Activated CD4-positive, alpha-beta memory T cell treated with anti-CD3 and anti-CD28 coated beads for 36 hours (primary cell): ENCODE measurements around the gene FCAMR. TPM values are rescaled to one million over a fixed set of nuclear protein-coding genes. Genes with fewer than 3 reads are reported as not detected.

ENCODE experiments used
- CTCF ChIA-PET: fragments of 350-600 bp; sonication (Branson Sonifier 250); formaldehyde crosslinking; loops from one replicate; lab custom pipeline; 2021; ENCODE audit warnings: antibody characterized with exemption, inconsistent platforms; lab: Charles Lee
- POLR2A ChIA-PET: fragments of 350-600 bp; sonication (Branson Sonifier 250); formaldehyde crosslinking; loops from one replicate; lab custom pipeline; 2021; ENCODE audit warnings: antibody characterized with exemption; lab: Charles Lee
- DNase-seq: peaks from one replicate; pipeline ENCODE4 v3.0.0-alpha.2; 2020
- H3K27ac Mint-ChIP-seq: one replicate; pipeline ENCODE4 v1.8.0; 2021; ENCODE audit warnings: mixed read lengths
- H3K27me3 Mint-ChIP-seq: one replicate; pipeline ENCODE4 v1.8.0; 2021; ENCODE audit warnings: mixed read lengths
- H3K36me3 Mint-ChIP-seq: one replicate; pipeline ENCODE4 v1.8.0; 2021; ENCODE audit warnings: mixed read lengths
- H3K4me1 Mint-ChIP-seq: one replicate; pipeline ENCODE4 v1.8.0; 2021; ENCODE audit warnings: low read depth, mixed read lengths
- H3K4me3 Mint-ChIP-seq: one replicate; pipeline ENCODE4 v1.8.0; 2021; ENCODE audit warnings: mild to moderate bottlenecking, mixed read lengths
- H3K9me3 Mint-ChIP-seq: one replicate; pipeline ENCODE4 v1.8.0; 2021; ENCODE audit warnings: mixed read lengths
- intact Hi-C: fragments of 100-400 bp; cut with micrococcal nuclease; formaldehyde crosslinking; loops from one replicate; pipeline ENCODE4 v1.15.1; 2023
- total RNA-seq, 2 experiments: library from RNA; stranded (reverse); gene quantifications; one replicate each; pipeline ENCODE4 v1.2.3, GENCODE V29; 2021

Gene FCAMR
- total RNA-seq, 2 experiments from 2014 or later: not detected

DNA sequence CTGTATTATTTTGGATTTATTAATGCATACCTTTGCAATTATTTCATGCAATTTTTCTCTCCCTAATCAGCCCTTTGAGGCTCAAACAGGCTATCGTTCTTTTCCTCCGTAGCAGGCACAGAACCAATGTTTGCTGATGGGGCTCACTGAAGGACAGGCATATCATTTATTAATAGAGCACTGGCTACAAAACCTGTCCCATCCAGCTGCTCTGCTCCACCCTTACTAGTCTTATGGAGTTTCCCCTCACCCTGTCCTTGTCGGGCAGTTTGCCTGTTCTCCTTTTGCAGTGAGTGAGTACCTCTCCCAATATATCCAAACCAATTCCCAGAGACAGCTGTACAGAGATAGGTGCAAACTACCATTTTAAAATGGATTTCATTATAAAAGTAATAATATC is 16.6 kb upstream of the FCAMR start:
- H3K9me3 Mint-ChIP-seq: no peaks in the 10 kb centered on the region
- peaks cover 16% of the 10 kb centered on the region for H3K27me3 Mint-ChIP-seq
- ChIA-PET CTCF (interaction anchor here (1.3 to 1.8 kb wide), 2 partner anchors 53 to 324 kb away, joined by 3 to 7 read pairs; no protein-coding TSS in a partner anchor), POLR2A (no interaction called here)
- H3K27ac Mint-ChIP-seq: no peak overlapping the region
- no peaks in the 10 kb centered on the region for H3K36me3 Mint-ChIP-seq
- H3K4me3 Mint-ChIP-seq: no peak overlapping the region
- DNase-seq: no peak
- H3K4me1 Mint-ChIP-seq: no peaks in the 10 kb centered on the region
- intact Hi-C loops: no loop called here

DNA sequence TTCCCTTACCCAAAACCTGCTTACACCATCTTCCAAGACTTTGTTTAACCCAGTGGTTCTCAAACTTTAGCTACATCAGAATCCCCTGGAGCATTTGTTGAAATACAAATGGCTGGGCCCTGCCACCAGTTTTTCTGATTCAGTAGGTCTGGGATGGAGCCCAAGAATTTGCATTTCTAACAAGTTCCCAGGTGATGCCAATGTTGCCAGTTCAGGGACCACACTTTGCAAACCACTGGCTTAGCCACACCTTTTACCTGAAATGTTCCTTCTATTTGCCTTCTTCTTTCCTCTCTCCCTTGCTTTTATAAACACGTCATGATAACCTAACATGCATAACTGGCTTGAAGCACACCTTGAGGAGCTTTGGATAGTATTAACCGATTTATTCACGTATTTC is 16.1 kb upstream of the FCAMR start:
- no peak for DNase-seq
- intact Hi-C loops: no loop called here
- Mint-ChIP-seq H3K27ac (no peak overlapping the region), H3K4me3 (no peak overlapping the region), H3K9me3 (no peaks in the 10 kb centered on the region), H3K27me3 (peaks cover 15% of the 10 kb centered on the region), H3K36me3 (no peaks in the 10 kb centered on the region), H3K4me1 (no peaks in the 10 kb centered on the region)
- POLR2A ChIA-PET: no interaction called here
- CTCF ChIA-PET: interaction anchor here (1.1 to 1.8 kb wide), 3 partner anchors 14 to 323 kb away, joined by 3 to 7 read pairs (median 4); no protein-coding TSS in a partner anchor

DNA sequence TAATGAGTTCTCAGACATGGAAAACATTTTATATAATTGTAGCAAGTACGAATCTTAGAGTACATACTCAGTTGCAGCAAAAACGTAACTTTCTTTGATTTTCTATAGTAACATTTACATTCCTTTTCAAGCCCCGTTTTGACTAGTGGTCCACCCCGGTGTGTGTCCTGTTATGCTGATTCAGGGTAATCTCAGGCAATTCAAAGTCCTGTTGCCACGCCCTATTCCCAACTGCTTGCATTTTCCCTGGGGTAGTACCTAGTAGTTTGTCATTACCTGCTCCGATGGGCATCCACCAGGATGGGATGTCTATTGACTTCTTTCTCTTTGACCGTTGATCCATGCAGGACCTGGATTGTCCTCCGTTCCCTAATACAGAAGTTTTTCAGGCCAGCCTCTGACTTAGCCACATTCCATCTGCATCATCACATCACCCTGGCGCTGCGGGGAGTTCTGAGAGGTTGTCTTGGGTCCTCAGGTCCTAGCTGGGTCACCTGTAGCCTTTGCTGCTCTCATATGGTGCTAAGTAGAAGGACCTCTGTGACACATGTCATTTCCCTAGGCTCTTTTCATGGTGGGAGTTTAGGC is 15.0 kb upstream of the FCAMR start:
- no peaks in the 10 kb centered on the region for H3K4me1 Mint-ChIP-seq
- H3K36me3 Mint-ChIP-seq: no peaks in the 10 kb centered on the region
- ChIA-PET CTCF (interaction anchor here (1.1 kb wide), 1 partner anchor 13 kb away, joined by 4 read pairs; no protein-coding TSS in a partner anchor), POLR2A (no interaction called here)
- no peak overlapping the region for H3K27ac Mint-ChIP-seq
- H3K4me3 Mint-ChIP-seq: no peak overlapping the region
- intact Hi-C loops: no loop called here
- no peaks in the 10 kb centered on the region for H3K9me3 Mint-ChIP-seq
- peaks cover 15% of the 10 kb centered on the region for H3K27me3 Mint-ChIP-seq
- no peak for DNase-seq

DNA sequence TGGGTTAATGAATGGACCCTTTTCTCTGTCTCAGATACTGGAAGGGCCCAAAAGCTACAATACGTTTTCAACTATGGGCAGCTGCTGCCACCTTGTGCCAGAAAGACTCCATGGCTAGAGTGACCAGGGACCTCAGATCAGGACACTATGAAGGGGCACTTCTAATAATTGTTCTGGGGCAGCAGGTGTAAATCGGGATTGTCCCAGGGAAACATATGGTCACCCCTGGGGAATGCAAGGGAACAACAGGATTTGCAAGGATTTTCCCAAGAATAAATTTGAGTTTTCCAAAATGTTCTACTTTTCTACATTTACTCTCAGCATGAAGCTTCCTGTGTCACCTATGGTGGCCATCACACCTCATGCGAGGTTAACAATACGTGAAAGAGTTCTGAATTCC is 12.0 kb upstream of the FCAMR start:
- Mint-ChIP-seq H3K9me3 (no peaks in the 10 kb centered on the region), H3K27ac (no peak overlapping the region), H3K4me3 (no peak overlapping the region), H3K27me3 (peaks cover 15% of the 10 kb centered on the region), H3K4me1 (no peaks in the 10 kb centered on the region), H3K36me3 (no peaks in the 10 kb centered on the region)
- peak; percentile 72 for DNase-seq
- POLR2A ChIA-PET: interaction anchor here (0.6 to 1.4 kb wide), 2 partner anchors 269 to 347 kb away, joined by 3 read pairs; partner anchors contain the start of gene DYRK3
- CTCF ChIA-PET: interaction anchor here (0.6 to 5.0 kb wide), 62 partner anchors 9 to 518 kb away, joined by 3 to 58 read pairs (median 6); partner anchors contain the start of genes DYRK3, FCAMR, FCMR and IL20
- intact Hi-C loops: loop anchor here (1.0 to 5.0 kb wide), 4 partner anchors 47 to 348 kb away; no protein-coding TSS in a partner anchor

DNA sequence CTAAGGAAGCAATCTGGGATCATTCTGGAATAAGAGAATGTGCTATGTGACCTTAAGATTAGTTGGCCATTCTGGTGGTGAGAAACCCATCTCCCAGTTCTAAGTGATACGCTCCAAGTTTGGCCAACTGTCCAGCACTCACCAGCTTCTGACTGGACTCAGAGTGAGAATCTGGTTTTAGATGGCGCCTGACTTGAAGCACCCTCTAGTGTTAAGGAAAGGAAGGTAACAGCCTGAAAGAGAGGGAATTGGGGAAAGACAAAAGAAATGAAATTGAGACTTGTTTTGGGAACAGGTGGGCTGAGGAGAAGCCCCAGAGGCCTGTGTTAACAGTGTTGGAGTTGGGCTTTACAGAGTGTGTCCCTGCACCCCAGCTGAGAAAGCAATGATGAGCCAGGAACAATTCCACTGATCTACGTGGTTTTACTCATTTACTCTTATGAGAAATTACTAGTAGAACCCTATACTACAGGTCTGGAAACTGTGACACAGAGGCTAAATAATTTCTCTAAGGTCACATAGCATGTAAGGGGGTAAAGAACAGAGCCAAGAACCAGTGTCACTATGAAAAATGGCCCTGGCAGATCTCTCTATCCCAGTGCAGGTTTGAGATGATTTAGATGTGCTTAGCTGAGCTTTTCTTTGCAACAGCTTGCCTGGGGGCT is 9.3 kb upstream of the FCAMR start:
- Mint-ChIP-seq H3K4me3 (no peak overlapping the region), H3K27me3 (peaks cover 9% of the 10 kb centered on the region), H3K36me3 (no peaks in the 10 kb centered on the region), H3K4me1 (no peaks in the 10 kb centered on the region), H3K9me3 (no peaks in the 10 kb centered on the region), H3K27ac (no peak overlapping the region)
- intact Hi-C loops: loop anchor here (5.0 kb wide), 1 partner anchor 252 kb away; no protein-coding TSS in a partner anchor
- no peak for DNase-seq
- ChIA-PET CTCF (interaction anchor here (0.6 to 5.0 kb wide), 15 partner anchors 12 to 500 kb away, joined by 3 to 58 read pairs (median 4); partner anchors contain the start of genes FCMR and IL20), POLR2A (no interaction called here)

DNA sequence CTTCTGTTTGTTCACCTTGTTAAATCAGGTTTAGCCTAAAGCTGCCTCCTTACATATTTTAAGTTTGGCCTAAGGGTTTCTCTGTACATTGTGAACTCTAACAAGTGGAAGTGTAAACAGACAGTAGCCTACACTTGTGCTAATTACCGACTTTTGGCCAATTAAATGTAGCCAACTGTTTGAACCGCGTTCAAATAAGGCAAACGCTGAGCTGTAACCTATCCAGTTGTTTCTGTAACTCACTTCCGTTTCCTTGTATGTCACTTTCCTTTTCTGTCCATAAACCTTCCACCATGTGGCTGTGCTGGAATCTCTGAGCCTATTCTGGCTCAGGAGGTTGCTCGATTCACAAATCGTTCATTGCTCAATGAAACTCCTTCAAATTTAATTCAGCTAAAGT is 8.0 kb upstream of the FCAMR start:
- H3K27me3 Mint-ChIP-seq: peaks cover 5% of the 10 kb centered on the region
- intact Hi-C loops: no loop called here
- POLR2A ChIA-PET: no interaction called here
- no peak for DNase-seq
- no peaks in the 10 kb centered on the region for H3K4me1 Mint-ChIP-seq
- no peak overlapping the region for H3K4me3 Mint-ChIP-seq
- no peaks in the 10 kb centered on the region for H3K36me3 Mint-ChIP-seq
- CTCF ChIA-PET: interaction anchor here (0.7 to 2.4 kb wide), 3 partner anchors 45 to 522 kb away, joined by 3 to 6 read pairs (median 3); partner anchors contain the start of gene EIF2D
- H3K27ac Mint-ChIP-seq: no peak overlapping the region
- H3K9me3 Mint-ChIP-seq: no peaks in the 10 kb centered on the region

DNA sequence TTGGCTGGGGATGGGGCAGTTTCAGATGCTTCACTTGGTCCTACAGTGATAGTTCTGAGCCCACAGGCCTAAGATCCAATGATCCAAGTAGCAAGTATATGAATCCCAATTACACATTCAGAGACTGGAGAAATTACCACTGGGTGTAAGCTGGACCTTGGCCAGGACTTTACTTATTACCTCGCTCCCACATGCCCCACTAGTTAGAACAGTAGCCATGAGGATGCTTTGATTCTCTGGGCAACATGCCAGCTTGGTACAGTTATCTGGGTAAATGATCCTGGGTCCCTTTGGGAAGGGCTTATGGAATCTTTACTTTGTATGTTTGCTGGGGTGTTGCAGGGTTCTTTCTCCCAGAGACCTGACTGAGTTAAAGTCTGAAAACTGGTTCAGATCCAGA is 5.0 kb upstream of the FCAMR start:
- H3K27me3 Mint-ChIP-seq: peaks cover 6% of the 10 kb centered on the region
- no peak overlapping the region for H3K27ac Mint-ChIP-seq
- ChIA-PET POLR2A (no interaction called here), CTCF (no interaction called here)
- H3K4me3 Mint-ChIP-seq: no peak overlapping the region
- intact Hi-C loops: no loop called here
- H3K4me1 Mint-ChIP-seq: no peaks in the 10 kb centered on the region
- H3K36me3 Mint-ChIP-seq: no peaks in the 10 kb centered on the region
- no peak for DNase-seq
- no peaks in the 10 kb centered on the region for H3K9me3 Mint-ChIP-seq

DNA sequence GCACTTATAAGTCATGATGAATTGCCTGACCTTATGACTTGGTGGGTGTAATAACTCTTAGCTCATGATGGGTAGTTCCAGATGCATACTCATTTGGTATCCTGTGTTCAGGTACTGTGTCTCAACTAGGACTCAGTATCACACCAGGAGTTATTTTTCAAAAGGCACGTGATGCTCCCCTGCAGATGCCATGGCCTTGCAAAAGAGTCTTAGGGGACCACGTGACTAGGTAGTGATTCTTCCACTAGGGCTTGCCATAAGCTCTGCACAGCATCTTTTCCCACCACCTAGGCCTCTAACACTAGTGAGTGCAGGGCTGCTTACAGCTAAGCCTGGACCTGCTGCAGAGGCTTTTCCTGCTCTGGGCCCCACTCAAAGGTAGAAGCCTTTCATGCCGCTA is 3.9 kb upstream of the FCAMR start:
- H3K4me1 Mint-ChIP-seq: no peaks in the 10 kb centered on the region
- POLR2A ChIA-PET: no interaction called here
- no peaks in the 10 kb centered on the region for H3K9me3 Mint-ChIP-seq
- DNase-seq: no peak
- H3K4me3 Mint-ChIP-seq: no peak overlapping the region
- H3K36me3 Mint-ChIP-seq: no peaks in the 10 kb centered on the region
- CTCF ChIA-PET: interaction anchor here (0.6 to 3.1 kb wide), 5 partner anchors 8 to 240 kb away, joined by 3 to 25 read pairs (median 4); partner anchors contain the start of gene IL20
- intact Hi-C loops: no loop called here
- H3K27ac Mint-ChIP-seq: no peak overlapping the region
- H3K27me3 Mint-ChIP-seq: peaks cover 9% of the 10 kb centered on the region

DNA sequence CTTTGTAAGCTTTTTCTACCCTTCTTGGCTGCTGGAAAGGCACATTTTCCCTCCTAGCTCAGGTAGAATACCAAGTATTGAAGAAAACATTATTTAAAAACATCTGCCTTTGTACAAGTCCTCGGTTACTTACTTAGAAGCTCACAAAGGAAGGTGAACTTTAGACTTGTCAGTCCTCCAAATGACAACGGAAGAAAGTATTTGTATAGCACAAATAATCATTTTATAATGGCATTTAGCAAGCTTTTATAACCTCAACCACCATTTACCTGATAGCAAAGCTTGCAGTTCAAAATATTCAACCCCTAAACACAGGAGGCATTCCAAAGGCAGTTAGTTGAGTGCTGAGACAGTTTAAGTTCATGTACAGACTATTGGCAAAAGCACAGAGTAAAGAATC is 2.5 kb upstream of the FCAMR start:
- ChIA-PET CTCF (interaction anchor here (0.6 to 3.1 kb wide), 5 partner anchors 9 to 462 kb away, joined by 3 to 25 read pairs (median 4); no protein-coding TSS in a partner anchor), POLR2A (no interaction called here)
- Mint-ChIP-seq H3K4me1 (peaks cover 8% of the 10 kb centered on the region), H3K27me3 (peaks cover 9% of the 10 kb centered on the region), H3K27ac (no peak overlapping the region), H3K9me3 (no peaks in the 10 kb centered on the region), H3K36me3 (no peaks in the 10 kb centered on the region), H3K4me3 (no peak overlapping the region)
- no peak for DNase-seq
- intact Hi-C loops: no loop called here

DNA sequence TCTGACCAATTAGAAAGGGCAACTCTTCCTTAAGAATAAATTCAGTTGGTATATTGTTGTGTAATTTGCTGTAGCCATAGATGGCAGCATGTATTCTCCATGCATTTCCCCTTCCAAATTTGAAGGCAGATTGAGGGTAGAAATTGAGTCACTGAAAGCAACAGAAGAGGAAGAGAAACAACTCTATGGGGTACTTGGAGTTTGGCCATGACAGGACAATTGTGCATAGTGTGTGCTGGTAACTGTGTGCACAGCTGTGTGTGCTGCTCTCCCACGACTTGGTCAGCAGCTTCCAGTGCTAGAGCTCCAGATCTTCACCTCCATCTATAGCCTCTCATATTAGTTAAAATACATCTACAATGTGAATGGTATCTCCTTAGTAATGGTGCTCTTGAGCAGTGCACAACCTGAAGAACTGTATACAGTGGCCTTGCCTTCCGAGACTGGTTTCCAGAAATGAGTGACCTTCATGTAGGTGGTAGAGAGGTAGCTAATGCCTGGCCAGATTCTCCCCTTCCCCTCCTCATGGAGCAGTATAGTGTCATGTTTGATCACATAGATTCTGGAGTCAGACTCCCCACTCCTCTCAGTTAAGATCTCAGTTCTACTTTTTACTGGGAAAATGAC is 882 bp upstream of the FCAMR start:
- no peak overlapping the region for H3K4me3 Mint-ChIP-seq
- no peaks in the 10 kb centered on the region for H3K36me3 Mint-ChIP-seq
- no peak for DNase-seq
- H3K4me1 Mint-ChIP-seq: peaks cover 19% of the 10 kb centered on the region
- ChIA-PET POLR2A (no interaction called here), CTCF (interaction anchor here (0.8 to 3.1 kb wide), 4 partner anchors 11 to 245 kb away, joined by 3 to 25 read pairs (median 6); no protein-coding TSS in a partner anchor)
- no peak overlapping the region for H3K27ac Mint-ChIP-seq
- no peaks in the 10 kb centered on the region for H3K9me3 Mint-ChIP-seq
- intact Hi-C loops: no loop called here
- H3K27me3 Mint-ChIP-seq: peaks cover 9% of the 10 kb centered on the region

DNA sequence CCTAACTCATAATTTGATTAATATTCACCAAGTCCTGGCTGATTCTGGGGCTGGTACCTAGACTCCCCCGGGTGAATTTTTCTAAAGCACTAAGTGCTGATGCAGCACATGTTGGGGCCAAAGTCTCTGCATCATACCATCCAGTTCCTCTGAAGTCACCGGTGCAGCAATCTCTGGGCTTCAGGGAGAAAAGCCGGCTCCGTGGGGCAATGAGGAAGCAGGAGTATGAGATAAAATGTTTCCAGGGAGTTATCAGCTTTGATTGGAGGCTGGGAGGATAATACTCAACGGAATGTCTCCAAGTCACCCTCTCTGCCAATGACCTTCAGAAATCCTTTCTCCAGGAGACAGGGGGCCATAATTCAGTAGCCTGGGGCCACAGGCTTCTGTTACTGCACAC is 1.2 kb downstream of the FCAMR start:
- no peak overlapping the region for H3K27ac Mint-ChIP-seq
- no peaks in the 10 kb centered on the region for H3K9me3 Mint-ChIP-seq
- H3K27me3 Mint-ChIP-seq: peaks cover 9% of the 10 kb centered on the region
- ChIA-PET CTCF (interaction anchor here (1.0 to 2.0 kb wide), 3 partner anchors 13 to 34 kb away, joined by 3 to 7 read pairs (median 5); no protein-coding TSS in a partner anchor), POLR2A (no interaction called here)
- H3K36me3 Mint-ChIP-seq: no peaks in the 10 kb centered on the region
- intact Hi-C loops: no loop called here
- H3K4me1 Mint-ChIP-seq: peaks cover 19% of the 10 kb centered on the region
- no peak overlapping the region for H3K4me3 Mint-ChIP-seq
- DNase-seq: no peak
